ENCODE measurements around the gene SUGP1.

Gene SUGP1

GRCh38 chr19:19338082-19338481, 17.8 kb upstream of the SUGP1 start:
- no peak for DNase-seq

GRCh38 chr19:19337120-19337519, 16.8 kb upstream of the SUGP1 start:
- DNase-seq: no peak

- no peak for DNase-seq
These were observed 16.3 kb upstream of the SUGP1 start for GRCh38 chr19:19336597-19336996.

GRCh38 chr19:19335408-19336158, 15.3 kb upstream of the SUGP1 start:
- DNase-seq: no peak

GRCh38 chr19:19334989-19335344, 14.7 kb upstream of the SUGP1 start:
- no peak for DNase-seq

GRCh38 chr19:19334063-19334988, 14.0 kb upstream of the SUGP1 start:
- no peak for DNase-seq

- DNase-seq: no peak
These were observed 8.8 kb upstream of the SUGP1 start for GRCh38 chr19:19329126-19329525.

GRCh38 chr19:19327672-19328071, 7.4 kb upstream of the SUGP1 start:
- DNase-seq: no peak

- no peak for DNase-seq
These were observed 3.9 kb upstream of the SUGP1 start for GRCh38 chr19:19324059-19324770.

GRCh38 chr19:19321141-19321577, 850 bp upstream of the SUGP1 start:
- DNase-seq: no peak

GRCh38 chr19:19319732-19320360, 463 bp downstream of the SUGP1 start:
- DNase-seq: no peak

- DNase-seq: no peak
These were observed 4.2 kb downstream of the SUGP1 start for GRCh38 chr19:19316082-19316481.

- DNase-seq: no peak
These were observed 4.9 kb downstream of the SUGP1 start for GRCh38 chr19:19315444-19315843.

- DNase-seq: no peak
These were observed 11.9 kb downstream of the SUGP1 start for GRCh38 chr19:19308373-19308772.

GRCh38 chr19:19306191-19306590, 14.1 kb downstream of the SUGP1 start:
- DNase-seq: no peak

- DNase-seq: no peak
These were observed 14.6 kb downstream of the SUGP1 start for GRCh38 chr19:19305696-19306095.

GRCh38 chr19:19305066-19305465, 15.2 kb downstream of the SUGP1 start:
- no peak for DNase-seq

GRCh38 chr19:19304186-19304965, 15.9 kb downstream of the SUGP1 start:
- no peak for DNase-seq

- DNase-seq: no peak
These were observed 16.9 kb downstream of the SUGP1 start for GRCh38 chr19:19303411-19303810.

GRCh38 chr19:19300613-19301012, 19.7 kb downstream of the SUGP1 start:
- no peak for DNase-seq

- no peak for DNase-seq
These were observed 22.6 kb downstream of the SUGP1 start for GRCh38 chr19:19297759-19298158.
